WTC11 (cell line): ENCODE data around the gene KCNH6.

Source experiments
- CTCF ChIP-seq: fragments of 200-600 bp; IDR thresholded peaks from 2 replicates; pipeline ENCODE4 v1.8.0; 2022; ENCODE audit warnings: antibody characterized with exemption
- ELF4 ChIP-seq: sonication (generic); formaldehyde crosslinking; IDR thresholded peaks from 2 replicates; pipeline ENCODE4 v1.8.1; 2022; ENCODE audit warnings: low read depth, mild to moderate bottlenecking, moderate library complexity, missing genetic modification reagents
- ETV6 ChIP-seq: sonication (generic); formaldehyde crosslinking; IDR thresholded peaks from 2 replicates; pipeline ENCODE4 v1.8.1; 2022; ENCODE audit warnings: mild to moderate bottlenecking, missing genetic modification reagents
- FOXP1 ChIP-seq: sonication (generic); formaldehyde crosslinking; IDR thresholded peaks from 2 replicates; pipeline ENCODE4 v1.8.0; 2022; ENCODE audit warnings: missing genetic modification reagents, mild to moderate bottlenecking, moderate library complexity, borderline replicate concordance
- FOXP4 ChIP-seq: sonication (generic); formaldehyde crosslinking; IDR thresholded peaks from 2 replicates; pipeline ENCODE4 v1.8.0; 2022; ENCODE audit warnings: mild to moderate bottlenecking, missing genetic modification reagents
- NFYB ChIP-seq: sonication (generic); formaldehyde crosslinking; conservative IDR thresholded peaks from 2 replicates; pipeline ENCODE4 v1.8.0; 2022; ENCODE audit warnings: low read depth, missing genetic modification reagents
- NR1H2 ChIP-seq: sonication (generic); formaldehyde crosslinking; IDR thresholded peaks from 2 replicates; pipeline ENCODE4 v1.9.0; 2021; ENCODE audit warnings: mild to moderate bottlenecking, moderate library complexity, missing genetic modification reagents
- SP1 ChIP-seq: sonication (generic); formaldehyde crosslinking; conservative IDR thresholded peaks from 2 replicates; pipeline ENCODE4 v1.8.1; 2022; ENCODE audit warnings: missing genetic modification reagents
- TEAD1 ChIP-seq: sonication (generic); formaldehyde crosslinking; IDR thresholded peaks from 2 replicates; pipeline ENCODE4 v1.8.0; 2022; ENCODE audit warnings: mild to moderate bottlenecking, missing genetic modification reagents
- TP53 ChIP-seq: sonication (generic); formaldehyde crosslinking; IDR thresholded peaks from 2 replicates; pipeline ENCODE4 v1.8.1; 2023; ENCODE audit warnings: mild to moderate bottlenecking, missing genetic modification reagents
- ZNF396 ChIP-seq: fragments of 250-450 bp; sonication (Bioruptor Pico); IDR thresholded peaks from 2 replicates; pipeline ENCODE4 v1.8.0; 2021; ENCODE audit warnings: mild to moderate bottlenecking, moderate library complexity, borderline replicate concordance

- TF ChIP-seq CTCF (no peak), TP53 (CRISPR knock-in tag) (no peak), ELF4 (CRISPR knock-in tag) (no peak), FOXP4 (CRISPR knock-in tag) (no peak), TEAD1 (no peak), ZNF396 (no peak), ETV6 (CRISPR knock-in tag) (no peak), SP1 (CRISPR knock-in tag) (no peak), NR1H2 (CRISPR knock-in tag) (no peak), FOXP1 (CRISPR knock-in tag) (no peak), NFYB (CRISPR knock-in tag) (no peak)
Measured at GRCh38 chr17:63595132-63595531, 72.0 kb downstream of the KCNH6 start.
